HG03565 (cell line): ENCODE results near the gene U2AF1L4.

Experiments used
- ATAC-seq: cut with Tn5 transposase; IDR thresholded peaks from one replicate; pipeline ENCODE4 v1.9.1; 2021; ENCODE audit warnings: mild to moderate bottlenecking, moderate library complexity; ENCODE audit not compliant: unreplicated experiment

The U2AF1L4 gene

DNA sequence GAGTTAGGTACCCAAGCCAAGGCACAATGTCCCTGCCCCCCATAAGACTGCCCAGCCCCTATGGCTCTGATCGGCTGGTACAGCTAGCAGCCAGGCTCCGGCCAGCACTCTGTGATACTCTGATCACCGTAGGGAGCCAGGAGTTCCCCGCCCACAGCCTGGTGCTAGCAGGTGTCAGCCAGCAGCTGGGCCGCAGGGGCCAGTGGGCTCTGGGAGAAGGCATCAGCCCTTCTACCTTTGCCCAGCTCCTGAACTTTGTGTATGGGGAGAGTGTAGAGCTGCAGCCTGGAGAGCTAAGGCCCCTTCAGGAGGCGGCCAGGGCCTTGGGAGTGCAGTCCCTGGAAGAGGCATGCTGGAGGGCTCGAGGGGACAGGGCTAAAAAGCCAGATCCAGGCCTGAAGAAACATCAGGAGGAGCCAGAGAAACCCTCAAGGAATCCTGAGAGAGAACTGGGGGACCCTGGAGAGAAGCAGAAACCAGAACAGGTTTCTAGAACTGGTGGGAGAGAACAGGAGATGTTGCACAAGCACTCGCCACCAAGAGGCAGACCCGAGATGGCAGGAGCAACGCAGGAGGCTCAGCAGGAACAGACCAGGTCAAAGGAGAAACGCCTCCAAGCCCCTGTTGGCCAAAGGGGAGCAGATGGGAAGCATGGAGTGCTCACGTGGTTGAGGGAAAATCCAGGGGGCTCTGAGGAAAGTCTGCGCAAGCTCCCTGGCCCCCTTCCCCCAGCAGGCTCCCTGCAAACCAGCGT is 30.4 kb downstream of the U2AF1L4 start:
- ATAC-seq: no peak

DNA sequence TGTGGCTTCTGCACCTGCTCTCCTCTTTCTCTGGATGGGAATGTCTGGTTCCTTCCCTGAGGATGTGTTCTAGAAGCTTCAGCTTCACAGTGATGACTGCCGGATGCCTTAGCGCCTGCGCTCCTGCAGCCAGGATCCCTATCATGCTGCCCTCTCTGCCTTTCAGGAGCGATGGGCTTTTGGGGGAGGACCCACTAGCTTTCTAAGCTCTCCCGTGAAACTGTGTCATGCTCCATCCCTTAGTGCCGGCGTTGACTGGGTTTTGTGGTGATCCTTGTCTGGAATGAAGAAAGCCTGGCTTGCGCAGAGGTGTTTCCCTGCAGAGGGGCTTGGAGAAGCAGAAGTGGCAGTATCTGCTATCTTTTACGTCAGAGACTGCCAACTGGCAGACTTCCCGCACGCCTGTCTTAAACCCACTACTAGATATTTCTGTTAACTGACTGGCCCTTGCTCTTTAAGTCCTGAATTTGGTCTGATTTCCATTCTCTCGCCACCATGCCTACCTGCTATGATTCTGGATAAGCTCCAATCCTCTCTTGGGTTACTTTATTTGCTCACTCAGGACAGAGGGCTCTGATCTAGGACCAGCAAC is 31.2 kb downstream of the U2AF1L4 start:
- ATAC-seq: no peak

DNA sequence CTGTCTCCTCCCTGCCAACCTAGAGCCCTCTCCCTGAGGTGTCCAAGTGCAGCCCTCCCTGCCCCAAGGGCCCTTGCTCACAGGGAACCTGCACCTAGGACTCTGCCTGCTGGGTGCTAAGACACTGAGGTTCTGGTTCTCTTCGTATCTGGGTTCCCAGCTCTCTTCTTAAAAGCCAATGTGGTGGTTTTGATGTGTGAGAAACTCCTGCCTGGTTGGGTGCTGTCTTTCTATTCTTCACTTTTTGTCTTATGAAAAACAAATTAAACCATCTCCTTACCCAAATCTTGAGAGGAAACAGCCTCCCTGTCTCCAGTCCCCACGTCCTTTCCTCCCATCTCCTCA is 31.7 kb downstream of the U2AF1L4 start:
- no peak for ATAC-seq

DNA sequence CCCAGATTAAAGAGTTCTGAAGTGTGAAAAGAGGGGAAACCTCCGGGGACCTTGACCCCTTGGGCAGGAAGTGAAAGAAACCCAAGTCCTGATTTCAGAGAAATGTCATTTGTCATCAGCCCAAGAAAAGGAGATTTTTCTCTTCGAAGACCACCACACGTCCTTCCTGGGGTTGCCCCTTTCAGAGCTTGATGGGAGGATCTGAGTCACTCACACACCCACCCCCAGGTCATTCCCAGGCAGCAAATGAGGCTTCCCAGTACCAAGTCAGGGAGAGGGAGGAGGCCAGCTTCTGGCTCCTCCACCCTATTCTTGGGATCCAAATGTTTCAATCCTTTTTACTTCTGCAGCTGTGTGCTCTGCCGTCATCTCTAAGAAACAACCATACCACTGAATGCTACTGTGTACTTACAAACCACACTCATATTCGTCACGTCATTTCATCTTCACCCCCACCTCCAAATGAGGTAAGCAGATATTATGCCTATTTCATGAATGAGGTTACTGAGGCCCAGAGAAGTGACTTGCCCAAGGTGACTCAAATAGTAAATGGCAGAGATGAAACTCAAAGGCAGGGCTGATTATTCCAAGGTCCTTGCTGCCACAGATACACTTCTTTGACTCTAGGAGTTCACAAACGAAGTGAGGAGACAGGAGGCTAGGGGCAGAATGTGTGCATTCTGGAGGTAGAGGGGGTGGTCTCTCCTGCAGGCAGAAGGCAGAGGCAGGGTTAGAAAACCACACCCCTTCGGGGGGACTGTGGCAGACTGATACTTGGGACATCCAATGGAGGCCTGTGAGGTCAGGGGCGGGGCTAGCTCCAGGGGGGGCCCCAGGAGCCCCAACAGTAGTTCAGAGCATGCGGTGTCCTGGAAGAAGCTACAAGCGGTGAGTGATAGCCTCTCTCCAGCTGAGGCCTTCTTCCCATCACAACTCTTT is 32.4 kb downstream of the U2AF1L4 start:
- ATAC-seq: no peak

DNA sequence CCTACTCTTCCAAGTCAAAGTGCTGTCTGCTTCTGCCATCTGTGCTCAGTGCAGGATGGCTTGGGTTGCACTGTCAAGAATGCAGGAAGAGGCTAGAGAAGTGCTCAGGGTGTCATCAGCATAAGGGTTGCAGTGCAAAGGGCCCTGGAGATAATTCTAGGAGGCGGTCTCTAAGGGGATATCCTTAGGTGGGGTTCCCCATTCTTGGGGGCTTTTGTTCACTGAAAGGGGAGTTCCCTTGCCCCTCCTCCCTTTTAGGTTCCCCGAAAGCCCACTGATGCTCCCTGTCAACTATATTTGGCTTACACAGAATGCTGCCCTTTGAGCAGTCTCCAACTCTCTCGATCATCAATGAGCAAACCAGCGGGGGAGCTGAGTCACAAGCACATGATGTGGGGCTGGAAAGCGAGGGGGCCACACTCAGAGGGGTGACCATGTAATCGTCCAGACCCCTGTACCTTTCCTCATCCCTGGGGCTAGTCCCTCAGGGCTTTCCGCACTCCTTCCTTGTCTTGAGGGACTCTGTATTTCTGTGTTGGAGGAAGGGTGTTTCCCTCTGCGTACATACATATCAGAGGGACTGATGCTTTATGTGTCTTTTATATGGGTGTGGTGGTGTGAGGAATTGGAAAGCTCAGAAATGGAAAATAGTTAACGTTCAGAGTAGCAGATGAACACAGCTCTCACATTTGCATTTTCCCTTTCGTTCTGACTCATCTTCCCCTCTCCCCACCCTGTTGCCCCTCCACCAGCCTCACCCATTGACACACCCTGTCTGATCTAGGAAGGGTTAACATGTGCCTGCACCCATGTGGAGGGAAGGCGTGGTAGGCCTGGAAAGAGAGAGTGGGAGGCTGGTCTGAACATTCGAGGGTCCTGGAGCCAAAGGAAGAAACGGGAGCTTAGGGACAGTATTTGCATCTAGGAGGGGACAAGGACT is 34.2 kb downstream of the U2AF1L4 start:
- ATAC-seq: peak; percentile 24

DNA sequence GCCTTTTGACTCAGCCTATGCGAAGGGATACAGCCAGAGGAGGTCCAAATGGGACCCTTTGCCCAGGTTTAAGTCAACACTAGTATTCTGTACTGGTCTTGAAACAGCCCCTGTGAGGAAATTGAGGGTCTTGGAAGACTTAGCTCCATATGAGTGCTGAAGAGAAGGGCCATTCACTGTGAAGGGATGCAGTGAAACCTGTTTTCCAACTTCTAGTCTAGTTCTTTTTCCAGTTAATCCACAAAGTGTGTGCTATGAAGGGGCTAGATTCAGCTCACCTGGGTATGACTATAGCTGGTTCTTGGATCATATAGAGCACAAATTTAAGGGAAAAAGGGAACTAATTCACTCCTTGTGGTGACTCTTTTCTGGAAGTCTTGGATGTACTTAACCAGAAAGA is 36.8 kb downstream of the U2AF1L4 start:
- no peak for ATAC-seq

- ATAC-seq: no peak
Observed at GRCh38 chr19:35704218-35704617, 41.0 kb downstream of the U2AF1L4 start, which contains the start of gene ZBTB32. TSS of gene ZBTB32 (plus strand) at chr19:35704558. CDS start at chr19:35714627, 10,069 bp downstream.

- no peak for ATAC-seq
Observed at GRCh38 chr19:35703343-35703742, 41.9 kb downstream of the U2AF1L4 start.

DNA sequence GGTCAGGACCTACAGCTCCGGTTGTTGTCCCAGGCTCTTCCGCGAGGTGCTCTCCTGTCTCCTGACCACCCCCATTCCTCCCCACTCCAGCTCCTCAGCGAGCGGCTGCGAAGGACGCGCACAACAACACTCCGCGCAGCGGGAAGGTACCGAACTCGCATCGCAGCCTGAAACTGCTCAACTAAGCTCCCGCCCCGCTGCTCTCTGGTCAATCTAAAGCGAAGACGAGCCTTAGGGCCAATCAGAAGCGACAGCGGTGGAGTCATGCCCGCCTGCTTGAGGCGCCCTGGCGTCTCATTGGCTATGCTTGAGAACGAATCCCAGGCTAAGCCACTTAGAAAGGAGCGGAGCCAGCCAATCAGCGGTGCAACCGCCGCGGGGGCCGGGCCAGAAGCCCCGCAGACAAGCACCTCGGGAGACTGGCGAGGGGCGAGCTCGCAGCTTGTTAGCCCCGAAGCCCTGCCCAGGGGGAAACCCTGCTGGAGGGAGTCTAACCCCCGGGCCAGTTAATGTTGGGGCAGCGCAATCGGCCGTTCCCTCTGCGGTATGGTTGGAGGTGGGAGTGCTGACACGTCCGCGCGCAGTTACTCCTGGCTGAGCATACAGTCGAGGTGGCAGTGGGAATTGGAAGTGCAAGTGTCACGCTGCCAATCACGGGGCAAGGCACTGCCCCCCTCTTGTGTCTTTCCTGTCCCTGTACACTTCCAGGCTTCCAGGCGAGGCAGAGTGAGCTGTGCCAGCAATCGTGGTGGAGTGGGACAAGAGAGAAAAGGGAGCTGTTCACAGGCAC is 42.8 kb downstream of the U2AF1L4 start:
- ATAC-seq: peak; percentile 92

DNA sequence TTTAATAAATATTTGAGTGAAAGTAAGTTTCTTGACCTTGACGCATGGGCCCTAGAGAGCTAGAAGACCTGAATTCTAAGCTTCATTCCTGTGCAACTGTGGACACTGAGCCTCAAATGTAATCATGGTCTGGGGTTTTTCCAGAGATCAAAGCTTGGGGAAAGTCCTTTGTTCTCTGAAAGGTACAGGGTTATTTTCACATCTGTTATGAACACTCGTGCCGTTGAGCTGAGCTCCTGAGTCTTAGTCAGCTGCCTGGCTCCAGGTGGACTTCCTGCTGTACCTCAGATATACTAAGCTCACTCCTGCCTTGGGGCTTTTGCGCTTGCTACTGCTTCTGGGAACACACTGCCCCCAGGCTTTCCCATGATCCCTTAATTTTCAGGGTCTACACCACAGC is 48.4 kb downstream of the U2AF1L4 start:
- no peak for ATAC-seq

- no peak for ATAC-seq
Observed at GRCh38 chr19:35695895-35696422, 49.3 kb downstream of the U2AF1L4 start.

GRCh38 chr19:35693835-35694599 is 51.2 kb downstream of the U2AF1L4 start:
- ATAC-seq: peak; percentile 69

GRCh38 chr19:35693422-35693821 is 51.8 kb downstream of the U2AF1L4 start:
- ATAC-seq: no peak
